Astrocyte (in vitro differentiated cells and primary cell): ENCODE measurements around the gene CTNND1. TPM values are rescaled to one million over a fixed set of nuclear protein-coding genes. Genes with fewer than 3 reads are reported as not detected.

Experiments
- DNase-seq: peaks from one replicate; pipeline ENCODE4 v3.0.0-alpha.2; 2010; ENCODE audit warnings: low read depth
- FAIRE-seq: peaks from 2 replicates; lab custom pipeline; 2011; peaks lifted over from hg19 to GRCh38; lab: Jason Lieb, UNC
- H2AFZ ChIP-seq: 2 replicates; pipeline ENCODE4 v1.6.0; 2012; ENCODE audit warnings: low read depth, low read length, inconsistent platforms
- H3K27ac ChIP-seq: 2 replicates; pipeline ENCODE4 v1.5.1; 2011; ENCODE audit warnings: low read depth, low read length, inconsistent platforms
- H3K27me3 ChIP-seq: 2 replicates; pipeline ENCODE4 v1.6.0; 2011; ENCODE audit warnings: low read length, inconsistent platforms; ENCODE audit not compliant: insufficient read depth
- H3K36me3 ChIP-seq: 2 replicates; pipeline ENCODE4 v1.5.1; 2011; ENCODE audit warnings: low read length, inconsistent platforms; ENCODE audit not compliant: insufficient read depth
- H3K4me1 ChIP-seq: 2 replicates; pipeline ENCODE4 v1.5.1; 2011; ENCODE audit warnings: low read length, inconsistent platforms; ENCODE audit not compliant: insufficient read depth
- H3K4me2 ChIP-seq: 2 replicates; pipeline ENCODE4 v1.6.0; 2012; ENCODE audit warnings: low read length, inconsistent platforms
- H3K4me3 ChIP-seq: 2 replicates; pipeline ENCODE4 v1.5.1; 2011; ENCODE audit warnings: low read depth, mild to moderate bottlenecking, low read length, inconsistent platforms; ENCODE audit not compliant: insufficient read depth
- H3K79me2 ChIP-seq: 2 replicates; pipeline ENCODE4 v1.6.0; 2012; ENCODE audit warnings: mild to moderate bottlenecking, low read length, inconsistent platforms; ENCODE audit not compliant: insufficient read depth
- H3K9ac ChIP-seq: 2 replicates; pipeline ENCODE4 v1.6.0; 2012; ENCODE audit warnings: mild to moderate bottlenecking, low read length, inconsistent platforms
- H3K9me3 ChIP-seq: 2 replicates; pipeline ENCODE4 v1.5.1; 2012; ENCODE audit warnings: low read depth, mild to moderate bottlenecking, low read length, inconsistent platforms; ENCODE audit not compliant: insufficient read depth
- H4K20me1 ChIP-seq: 2 replicates; pipeline ENCODE4 v1.6.0; 2012; ENCODE audit warnings: low read length, inconsistent platforms; ENCODE audit not compliant: insufficient read depth
- H3K27ac Mint-ChIP-seq: one replicate; pipeline ENCODE4 v1.8.0; 2021; ENCODE audit warnings: mild to moderate bottlenecking, mixed read lengths; ENCODE audit not compliant: unreplicated experiment
- H3K27me3 Mint-ChIP-seq: one replicate; pipeline ENCODE4 v1.8.0; 2021; ENCODE audit warnings: low read depth, mixed read lengths; ENCODE audit not compliant: unreplicated experiment
- H3K36me3 Mint-ChIP-seq: one replicate; pipeline ENCODE4 v1.8.0; 2021; ENCODE audit warnings: low read depth, mixed read lengths; ENCODE audit not compliant: unreplicated experiment
- H3K4me1 Mint-ChIP-seq: one replicate; pipeline ENCODE4 v1.8.0; 2021; ENCODE audit warnings: low read depth, mixed read lengths; ENCODE audit not compliant: unreplicated experiment
- H3K4me3 Mint-ChIP-seq: one replicate; pipeline ENCODE4 v1.8.0; 2021; ENCODE audit warnings: mild to moderate bottlenecking, moderate library complexity, mixed read lengths; ENCODE audit not compliant: unreplicated experiment
- H3K9me3 Mint-ChIP-seq: one replicate; pipeline ENCODE4 v1.8.0; 2021; ENCODE audit warnings: mild to moderate bottlenecking, mixed read lengths; ENCODE audit not compliant: unreplicated experiment
- CTCF ChIP-seq: IDR thresholded peaks from 2 replicates; pipeline ENCODE4 v1.5.1; 2011; ENCODE audit warnings: low read depth, mild to moderate bottlenecking, inconsistent platforms, low read length, moderate library complexity; ENCODE audit not compliant: insufficient read depth
- EZH2 ChIP-seq: IDR thresholded peaks from 2 replicates; pipeline ENCODE4 v1.6.1; 2012; ENCODE audit warnings: mild to moderate bottlenecking, low read length, inconsistent platforms; ENCODE audit not compliant: insufficient read depth
- total RNA-seq: library from RNA; stranded (reverse); gene quantifications from 2 replicates; pipeline ENCODE4 v1.2.1, GENCODE V29; 2021

Gene CTNND1
- total RNA-seq, 1 donor from 2014 or later: 235 TPM

GRCh38 chr11:57764566-57764965, 3.0 kb downstream of the CTNND1 start:
- Mint-ChIP-seq H3K4me3 (peak overlapping the region; percentile 91), H3K27me3 (no peaks in the 10 kb centered on the region), H3K27ac (no peak overlapping the region), H3K36me3 (peaks cover 13% of the 10 kb centered on the region), H3K9me3 (no peaks in the 10 kb centered on the region), H3K4me1 (peaks cover 19% of the 10 kb centered on the region)
- Histone ChIP-seq H4K20me1 (peaks cover 69% of the 10 kb centered on the region), H3K4me1 (peaks cover 13% of the 10 kb centered on the region), H3K4me2 (peak overlapping the region; percentile 86), H3K79me2 (peaks cover 78% of the 10 kb centered on the region), H3K27me3 (no peaks in the 10 kb centered on the region), H3K27ac (no peak overlapping the region), H3K9me3 (no peaks in the 10 kb centered on the region), H3K9ac (peak overlapping the region; percentile 97), H3K4me3 (peak overlapping the region; percentile 95), H3K36me3 (no peaks in the 10 kb centered on the region), H2AFZ (no peak overlapping the region)
- DNase-seq (no peak), FAIRE-seq (no peak)
- TF ChIP-seq CTCF (no peak), EZH2 (no peak)

GRCh38 chr11:57764972-57765371, 3.4 kb downstream of the CTNND1 start:
- no peak for FAIRE-seq

More at GRCh38 chr11:57764972-57765371, 3.4 kb downstream of the CTNND1 start:
- no peaks in the 10 kb centered on the region for H3K36me3 ChIP-seq
- peaks cover 13% of the 10 kb centered on the region for H3K4me1 ChIP-seq
- peaks cover 23% of the 10 kb centered on the region for H3K4me1 Mint-ChIP-seq
- peak overlapping the region; percentile 95 for H3K4me3 ChIP-seq
- no peaks in the 10 kb centered on the region for H3K9me3 ChIP-seq
- no peak overlapping the region for H3K27ac Mint-ChIP-seq
- peaks cover 16% of the 10 kb centered on the region for H3K36me3 Mint-ChIP-seq
- H3K27me3 Mint-ChIP-seq: no peaks in the 10 kb centered on the region
- no peak for TF ChIP-seq EZH2
- TF ChIP-seq CTCF: no peak
- H3K9ac ChIP-seq: peak overlapping the region; percentile 97
- H3K27ac ChIP-seq: no peak overlapping the region
- no peaks in the 10 kb centered on the region for H3K27me3 ChIP-seq
- peak overlapping the region; percentile 91 for H3K4me3 Mint-ChIP-seq
- H2AFZ ChIP-seq: no peak overlapping the region
- H4K20me1 ChIP-seq: peaks cover 73% of the 10 kb centered on the region
- H3K9me3 Mint-ChIP-seq: no peaks in the 10 kb centered on the region
- peaks cover 82% of the 10 kb centered on the region for H3K79me2 ChIP-seq
- DNase-seq: no peak
- peak overlapping the region; percentile 86 for H3K4me2 ChIP-seq
